Hepatic stellate cell (primary cell): Measurements from ENCODE around the gene SLMAP.
"Not testable (repeated sequence)": the region's sequence is repeated elsewhere in the genome, so short reads cannot be mapped to it uniquely, and the experiment has no call there.

ENCODE experiments used
- DNase-seq: peaks from one replicate; pipeline ENCODE4 v3.0.0; 2011; ENCODE audit warnings: low spot score

SLMAP gene

GRCh38 chr3:57794951-57795350 is 38.8 kb downstream of the SLMAP start:
- DNase-seq: no peak

- no peak for DNase-seq
These were observed 40.2 kb downstream of the SLMAP start for GRCh38 chr3:57796261-57796660.

GRCh38 chr3:57797701-57798487 is 41.8 kb downstream of the SLMAP start:
- no peak for DNase-seq

GRCh38 chr3:57803647-57804081 is 47.6 kb downstream of the SLMAP start:
- peak; percentile 68 for DNase-seq

GRCh38 chr3:57805266-57805665 is 49.2 kb downstream of the SLMAP start:
- no peak for DNase-seq

GRCh38 chr3:57805674-57806073 is 49.6 kb downstream of the SLMAP start:
- DNase-seq: peak; percentile 40

- DNase-seq: not testable (repeated sequence)
These were observed 50.1 kb downstream of the SLMAP start for GRCh38 chr3:57806195-57806594.

- no peak for DNase-seq
These were observed 53.0 kb downstream of the SLMAP start for GRCh38 chr3:57808961-57809608.

- DNase-seq: no peak
These were observed 53.5 kb downstream of the SLMAP start for GRCh38 chr3:57809609-57809968.

- DNase-seq: no peak
These were observed 53.9 kb downstream of the SLMAP start for GRCh38 chr3:57810048-57810447.

GRCh38 chr3:57810471-57811137 is 54.5 kb downstream of the SLMAP start:
- no peak for DNase-seq

GRCh38 chr3:57815036-57815435 is 58.9 kb downstream of the SLMAP start:
- DNase-seq: no peak

- DNase-seq: no peak
These were observed 60.5 kb downstream of the SLMAP start for GRCh38 chr3:57816471-57817095.

GRCh38 chr3:57818772-57819171 is 62.7 kb downstream of the SLMAP start:
- no peak for DNase-seq

GRCh38 chr3:57820479-57820878 is 64.4 kb downstream of the SLMAP start:
- DNase-seq: no peak

- no peak for DNase-seq
These were observed 65.7 kb downstream of the SLMAP start for GRCh38 chr3:57821765-57822164.

GRCh38 chr3:57822686-57823085 is 66.6 kb downstream of the SLMAP start:
- no peak for DNase-seq

- no peak for DNase-seq
These were observed 69.0 kb downstream of the SLMAP start for GRCh38 chr3:57825116-57825515.

- DNase-seq: no peak
These were observed 70.3 kb downstream of the SLMAP start for GRCh38 chr3:57826245-57826951.

- no peak for DNase-seq
These were observed 71.0 kb downstream of the SLMAP start for GRCh38 chr3:57826952-57827723.

- no peak for DNase-seq
These were observed 71.6 kb downstream of the SLMAP start for GRCh38 chr3:57827757-57828156.
